Omental fat pad (tissue), 4 donors: ENCODE results near the gene TMEM273. TPM values are rescaled to one million over a fixed set of nuclear protein-coding genes. Genes with fewer than 3 reads are reported as not detected.

Experiments
- ATAC-seq: fragments of 150-250 bp; one replicate; pipeline ENCODE4 v1.9.1; 2016; ENCODE audit warnings: mild to moderate bottlenecking, moderate library complexity; ENCODE audit not compliant: low FRiP score
- DNase-seq: peaks from one replicate; pipeline ENCODE4 v3.0.0-alpha.2; 2019; ENCODE audit warnings: low spot score
- total RNA-seq, 4 donors: library from RNA; depleted of rRNA; stranded (reverse); fragments of >200 nt; gene quantifications; one replicate each; pipeline ENCODE4 v1.1.0, GENCODE V29; 2016
- TF ChIP-seq, protein P1 (sequence below), 3 donors: fragments of 450-650 bp; IDR thresholded peaks; one replicate each; pipeline ENCODE4 v1.5.1; 2016 to 2017; ENCODE audit warnings: antibody characterized with exemption in 3 of 3, mild to moderate bottlenecking in 3 of 3, moderate library complexity in 2 of 3

The TMEM273 gene
- total RNA-seq, 4 donors from 2014 or later = 12.2 to 74.4 (median 34.1) TPM

- DNase-seq = no peak
- no peak for ATAC-seq
- TF ChIP-seq, protein P1, sequence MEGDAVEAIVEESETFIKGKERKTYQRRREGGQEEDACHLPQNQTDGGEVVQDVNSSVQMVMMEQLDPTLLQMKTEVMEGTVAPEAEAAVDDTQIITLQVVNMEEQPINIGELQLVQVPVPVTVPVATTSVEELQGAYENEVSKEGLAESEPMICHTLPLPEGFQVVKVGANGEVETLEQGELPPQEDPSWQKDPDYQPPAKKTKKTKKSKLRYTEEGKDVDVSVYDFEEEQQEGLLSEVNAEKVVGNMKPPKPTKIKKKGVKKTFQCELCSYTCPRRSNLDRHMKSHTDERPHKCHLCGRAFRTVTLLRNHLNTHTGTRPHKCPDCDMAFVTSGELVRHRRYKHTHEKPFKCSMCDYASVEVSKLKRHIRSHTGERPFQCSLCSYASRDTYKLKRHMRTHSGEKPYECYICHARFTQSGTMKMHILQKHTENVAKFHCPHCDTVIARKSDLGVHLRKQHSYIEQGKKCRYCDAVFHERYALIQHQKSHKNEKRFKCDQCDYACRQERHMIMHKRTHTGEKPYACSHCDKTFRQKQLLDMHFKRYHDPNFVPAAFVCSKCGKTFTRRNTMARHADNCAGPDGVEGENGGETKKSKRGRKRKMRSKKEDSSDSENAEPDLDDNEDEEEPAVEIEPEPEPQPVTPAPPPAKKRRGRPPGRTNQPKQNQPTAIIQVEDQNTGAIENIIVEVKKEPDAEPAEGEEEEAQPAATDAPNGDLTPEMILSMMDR (IDR thresholded peaks at IDR 0.05) = no peak
These were observed 59.3 kb downstream of the TMEM273 start for GRCh38 chr10:49128854-49129253.

DNA sequence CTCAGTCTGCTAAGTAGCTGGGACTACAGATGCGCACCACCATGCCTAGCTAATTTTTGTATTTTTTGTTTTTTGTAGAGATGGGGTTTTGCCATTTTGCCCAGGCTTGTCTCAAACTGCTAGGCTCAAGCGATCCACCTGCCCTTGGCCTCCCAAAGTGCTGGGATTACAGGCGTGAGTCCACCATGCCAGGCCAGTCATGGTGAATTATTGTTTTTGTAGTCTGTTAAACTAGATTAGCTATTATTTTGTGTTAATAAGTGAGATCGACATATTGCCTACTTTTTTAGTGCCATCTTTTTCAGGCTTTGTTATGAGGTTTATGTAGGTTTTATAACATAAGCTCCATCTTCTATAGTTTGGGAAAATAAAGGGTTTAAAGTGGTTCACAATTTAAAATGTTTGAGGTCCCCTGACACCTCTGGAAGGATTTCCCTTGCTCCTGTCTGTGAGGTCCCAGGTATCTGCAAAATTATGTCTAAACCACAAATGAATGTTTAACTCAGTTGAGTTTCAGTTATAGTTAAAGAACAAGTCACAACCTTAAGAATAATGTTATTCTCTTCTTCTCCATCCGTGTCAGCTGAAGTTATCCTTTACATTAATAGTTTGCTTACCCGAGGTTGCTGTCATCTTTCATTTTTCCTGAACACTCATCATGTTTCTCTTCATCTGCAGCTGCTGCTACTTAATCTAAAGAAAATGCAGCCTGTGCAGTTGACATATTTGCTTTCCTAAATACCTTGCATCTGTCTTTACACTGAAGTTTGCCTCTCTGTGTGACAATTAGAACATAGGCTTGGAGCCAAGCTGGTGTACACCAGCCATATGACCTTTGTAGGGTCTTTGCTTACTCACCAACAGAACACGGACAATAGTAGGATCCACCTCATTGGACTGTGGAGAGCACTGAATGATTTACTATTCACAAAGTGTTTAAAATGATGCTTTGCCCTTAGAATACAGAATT is 63.9 kb downstream of the TMEM273 start:
- TF ChIP-seq, protein P1 (IDR thresholded peaks at IDR 0.05) = no peak
- ATAC-seq (no peak), DNase-seq (no peak)

- ATAC-seq = no peak
- DNase-seq = no peak
- TF ChIP-seq, protein P1 (IDR thresholded peaks at IDR 0.05) = no peak
These were observed 67.3 kb downstream of the TMEM273 start for GRCh38 chr10:49120911-49121310.

DNA sequence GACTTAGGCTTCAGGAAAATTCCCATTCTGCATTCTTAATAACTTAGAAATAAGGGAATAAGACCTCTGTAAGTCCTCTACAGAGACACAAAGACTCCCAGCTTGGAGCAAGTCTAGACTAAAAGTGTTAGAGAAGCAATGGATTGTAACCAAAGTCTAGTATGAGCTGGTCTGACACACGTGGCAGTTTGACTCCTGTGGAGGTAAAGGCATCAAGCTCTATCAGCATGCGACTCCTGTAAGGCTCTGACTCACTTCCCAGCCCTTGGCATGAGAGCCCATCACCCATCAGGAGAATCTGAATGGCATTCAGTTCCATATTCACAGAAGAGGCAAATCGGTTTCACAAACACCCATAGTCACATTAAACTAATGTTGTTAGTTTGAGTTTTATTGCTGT is 68.4 kb downstream of the TMEM273 start:
- TF ChIP-seq, protein P1 (IDR thresholded peaks at IDR 0.05) = no peak
- DNase-seq = no peak
- no peak for ATAC-seq

- DNase-seq = no peak
- TF ChIP-seq, protein P1 (IDR thresholded peaks at IDR 0.05) = no peak
- ATAC-seq = no peak
These were observed 69.6 kb downstream of the TMEM273 start for GRCh38 chr10:49118430-49119074.

- TF ChIP-seq, protein P1 (IDR thresholded peaks at IDR 0.05) = no peak
- DNase-seq (no peak), ATAC-seq (no peak)
These were observed 70.7 kb downstream of the TMEM273 start for GRCh38 chr10:49117376-49118070.
